ENCODE data around the gene MAT2B.

The MAT2B gene

GRCh38 chr5:163544041-163544440, 38.6 kb downstream of the MAT2B start:
- no peak overlapping the region for H2AFZ ChIP-seq (ENCODE audit: low read depth)
- no peaks in the 10 kb centered on the region for H4K20me1 ChIP-seq (ENCODE audit: insufficient read depth)
- no peaks in the 10 kb centered on the region for H3K36me3 ChIP-seq (ENCODE audit: insufficient read depth)
- no peak overlapping the region for H3K9ac ChIP-seq
- no peak overlapping the region for H3K4me2 ChIP-seq
- TF ChIP-seq CTCF (conservative IDR thresholded peaks at IDR 0.05; ENCODE audit: low read depth, low read length) = no peak
- no peak overlapping the region for H3K27ac ChIP-seq
- no peaks in the 10 kb centered on the region for H3K79me2 ChIP-seq (ENCODE audit: insufficient read depth, low read depth)
- no peaks in the 10 kb centered on the region for H3K4me1 ChIP-seq (ENCODE audit: low read depth, poor library complexity, severe bottlenecking)
- no peaks in the 10 kb centered on the region for H3K27me3 ChIP-seq (ENCODE audit: insufficient read depth, low read depth)
- no peak overlapping the region for H3K4me3 ChIP-seq (IDR thresholded peaks at IDR 0.05; ENCODE audit: insufficient read depth, low read depth, low read length)

GRCh38 chr5:163544836-163545235, 39.4 kb downstream of the MAT2B start:
- Histone ChIP-seq H2AFZ (ENCODE audit: low read depth) (no peak overlapping the region), H3K27ac (no peak overlapping the region), H3K79me2 (ENCODE audit: insufficient read depth, low read depth) (no peaks in the 10 kb centered on the region), H4K20me1 (ENCODE audit: insufficient read depth) (no peaks in the 10 kb centered on the region), H3K27me3 (ENCODE audit: insufficient read depth, low read depth) (no peaks in the 10 kb centered on the region), H3K36me3 (ENCODE audit: insufficient read depth) (no peaks in the 10 kb centered on the region), H3K4me1 (ENCODE audit: low read depth, poor library complexity, severe bottlenecking) (no peaks in the 10 kb centered on the region), H3K9ac (no peak overlapping the region), H3K4me3 (IDR thresholded peaks at IDR 0.05; ENCODE audit: insufficient read depth, low read depth, low read length) (no peak overlapping the region), H3K4me2 (no peak overlapping the region)
- TF ChIP-seq CTCF (conservative IDR thresholded peaks at IDR 0.05; ENCODE audit: low read depth, low read length) = no peak

GRCh38 chr5:163548649-163549048, 43.2 kb downstream of the MAT2B start:
- Histone ChIP-seq H3K4me3 (IDR thresholded peaks at IDR 0.05; ENCODE audit: insufficient read depth, low read depth, low read length) (no peak overlapping the region), H2AFZ (ENCODE audit: low read depth) (no peak overlapping the region), H3K4me2 (no peak overlapping the region), H3K27me3 (ENCODE audit: insufficient read depth, low read depth) (no peaks in the 10 kb centered on the region), H3K4me1 (ENCODE audit: low read depth, poor library complexity, severe bottlenecking) (no peaks in the 10 kb centered on the region), H3K27ac (no peak overlapping the region), H3K36me3 (ENCODE audit: insufficient read depth) (no peaks in the 10 kb centered on the region), H4K20me1 (ENCODE audit: insufficient read depth) (no peaks in the 10 kb centered on the region), H3K9ac (no peak overlapping the region), H3K79me2 (ENCODE audit: insufficient read depth, low read depth) (no peaks in the 10 kb centered on the region)
- TF ChIP-seq CTCF (conservative IDR thresholded peaks at IDR 0.05; ENCODE audit: low read depth, low read length) = no peak

- Histone ChIP-seq H2AFZ (ENCODE audit: low read depth) (no peak overlapping the region), H4K20me1 (ENCODE audit: insufficient read depth) (no peaks in the 10 kb centered on the region)
Measured at GRCh38 chr5:163551156-163551555, 45.7 kb downstream of the MAT2B start.

More at GRCh38 chr5:163551156-163551555, 45.7 kb downstream of the MAT2B start:
- Histone ChIP-seq H3K27me3 (ENCODE audit: insufficient read depth, low read depth) (no peaks in the 10 kb centered on the region), H3K27ac (no peak overlapping the region), H3K9ac (no peak overlapping the region), H3K4me1 (ENCODE audit: low read depth, poor library complexity, severe bottlenecking) (no peaks in the 10 kb centered on the region), H3K4me3 (IDR thresholded peaks at IDR 0.05; ENCODE audit: insufficient read depth, low read depth, low read length) (no peak overlapping the region), H3K79me2 (ENCODE audit: insufficient read depth, low read depth) (no peaks in the 10 kb centered on the region), H3K36me3 (ENCODE audit: insufficient read depth) (no peaks in the 10 kb centered on the region), H3K4me2 (no peak overlapping the region)
- no peak for TF ChIP-seq CTCF (conservative IDR thresholded peaks at IDR 0.05; ENCODE audit: low read depth, low read length)
